ENCODE data around the gene C10orf95.

Gene C10orf95

DNA sequence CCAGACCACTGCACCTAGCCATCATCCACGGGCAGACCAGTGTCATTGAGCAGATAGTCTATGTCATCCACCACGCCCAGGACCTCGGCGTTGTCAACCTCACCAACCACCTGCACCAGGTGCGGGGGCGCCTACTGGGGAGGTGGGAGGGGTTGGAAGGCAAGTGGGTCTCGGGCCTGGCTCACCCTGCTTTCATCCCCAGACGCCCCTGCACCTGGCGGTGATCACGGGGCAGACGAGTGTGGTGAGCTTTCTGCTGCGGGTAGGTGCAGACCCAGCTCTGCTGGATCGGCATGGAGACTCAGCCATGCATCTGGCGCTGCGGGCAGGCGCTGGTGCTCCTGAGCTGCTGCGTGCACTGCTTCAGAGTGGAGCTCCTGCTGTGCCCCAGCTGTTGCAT lies 51.3 kb downstream of the C10orf95 start:
- no peak for DNase-seq
